ENCODE measurements around the gene PLB1.

Gene PLB1

GRCh38 chr2:28564346-28564745, 68.5 kb downstream of the PLB1 start:
- DNase-seq (ENCODE audit: low read depth), result no peak

GRCh38 chr2:28565033-28565432, 69.2 kb downstream of the PLB1 start:
- DNase-seq (ENCODE audit: low read depth), result no peak

DNA sequence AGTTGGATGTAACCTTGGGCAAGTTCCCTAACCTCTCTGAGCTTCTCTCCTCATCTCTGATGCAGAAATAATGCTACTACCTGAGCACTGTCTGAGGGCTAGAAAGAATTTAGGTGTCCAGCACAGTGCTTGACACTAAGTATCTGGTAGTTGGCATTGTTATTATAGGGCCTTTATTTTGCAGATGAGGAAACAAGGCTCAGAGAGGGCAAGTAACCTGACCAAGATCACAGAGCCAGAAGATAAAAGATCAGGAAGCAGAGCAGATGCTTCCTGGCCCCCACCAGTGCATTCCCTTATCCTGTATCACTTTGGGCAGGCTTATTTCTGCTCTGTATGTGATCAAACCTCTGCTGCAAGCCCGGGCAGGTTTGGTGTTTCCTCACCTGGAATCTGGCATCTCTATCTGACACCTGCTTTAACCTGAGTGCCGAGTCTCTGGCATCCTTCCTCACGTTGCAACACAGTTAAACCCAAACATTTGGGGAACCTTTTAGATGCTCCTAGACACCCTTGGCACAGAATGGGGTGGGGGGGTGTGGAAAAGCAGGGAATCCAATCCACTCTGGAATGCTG, 69.9 kb downstream of the PLB1 start:
- no peak for DNase-seq (ENCODE audit: low read depth)

- DNase-seq (ENCODE audit: low read depth), result peak; percentile 85
These were observed 70.7 kb downstream of the PLB1 start for GRCh38 chr2:28566521-28567041.

- DNase-seq (ENCODE audit: low read depth), result no peak
These were observed 71.2 kb downstream of the PLB1 start for GRCh38 chr2:28567061-28567471.

GRCh38 chr2:28568036-28568435, 72.2 kb downstream of the PLB1 start:
- DNase-seq (ENCODE audit: low read depth), result no peak

- DNase-seq (ENCODE audit: low read depth), result no peak
These were observed 72.7 kb downstream of the PLB1 start for GRCh38 chr2:28568533-28568932.

- DNase-seq (ENCODE audit: low read depth), result no peak
These were observed 74.6 kb downstream of the PLB1 start for GRCh38 chr2:28570431-28570830.

- no peak for DNase-seq (ENCODE audit: low read depth)
These were observed 80.9 kb downstream of the PLB1 start for GRCh38 chr2:28576714-28577113.

GRCh38 chr2:28577791-28578680, 82.2 kb downstream of the PLB1 start:
- DNase-seq (ENCODE audit: low read depth), result no peak

DNA sequence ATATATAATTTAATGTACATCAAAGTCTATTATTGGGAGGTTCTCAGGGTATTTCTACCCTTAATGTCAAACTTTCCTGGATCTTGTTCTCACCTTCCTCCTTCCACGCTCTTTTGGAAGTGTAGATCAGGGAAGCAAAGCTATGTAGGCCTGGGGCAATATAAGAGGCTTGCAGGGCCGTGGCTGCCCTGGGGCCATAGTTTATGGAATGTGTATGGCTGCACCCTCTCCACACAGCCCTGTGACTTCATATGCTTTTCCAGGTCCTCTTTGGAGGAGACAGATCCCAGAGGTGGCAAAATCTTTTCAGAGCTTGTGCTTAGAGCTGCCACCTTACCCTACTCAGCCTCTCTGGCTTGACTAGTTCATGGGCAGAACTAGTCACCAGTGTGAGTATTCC, 82.9 kb downstream of the PLB1 start:
- DNase-seq (ENCODE audit: low read depth), result no peak

GRCh38 chr2:28579606-28580005, 83.7 kb downstream of the PLB1 start:
- DNase-seq (ENCODE audit: low read depth), result no peak

DNA sequence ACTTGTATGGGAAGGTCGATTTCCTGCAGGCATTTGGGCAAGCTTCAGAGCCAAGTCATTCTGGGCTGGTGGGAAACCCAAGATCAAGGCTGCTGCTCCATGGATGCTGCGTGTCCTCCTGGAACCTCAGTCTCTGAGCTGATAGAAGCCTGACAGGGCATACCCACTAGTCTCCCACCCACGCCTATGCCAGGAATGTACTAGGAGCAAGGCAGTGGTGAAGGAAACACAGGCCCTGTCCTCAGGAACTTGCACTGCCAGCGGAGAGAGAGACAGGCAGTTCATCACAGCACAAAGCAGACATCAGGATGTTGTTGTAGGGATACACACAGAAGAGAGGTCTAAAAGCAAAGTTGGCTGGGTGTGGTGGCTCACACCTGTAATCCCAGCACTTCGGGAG, 84.2 kb downstream of the PLB1 start:
- DNase-seq (ENCODE audit: low read depth), result no peak

DNA sequence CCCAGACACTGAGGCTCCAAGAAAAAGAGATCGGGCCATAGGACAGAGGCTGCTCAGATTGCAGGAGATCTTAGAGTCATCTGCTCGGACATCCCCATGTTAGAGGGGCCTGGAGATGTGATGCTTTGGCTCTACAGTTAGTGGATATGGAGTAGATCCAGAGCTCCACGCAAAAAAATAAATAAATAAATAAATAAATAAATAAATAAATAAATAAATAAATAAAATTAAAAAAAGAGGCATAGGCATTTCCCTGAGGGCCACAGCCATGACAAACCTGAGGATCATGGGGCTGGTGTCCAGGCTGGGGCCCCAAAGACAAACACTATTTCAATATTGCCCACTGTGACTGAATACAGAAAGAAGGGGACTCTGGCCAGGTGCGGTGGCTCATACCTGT, 85.5 kb downstream of the PLB1 start:
- no peak for DNase-seq (ENCODE audit: low read depth)

DNA sequence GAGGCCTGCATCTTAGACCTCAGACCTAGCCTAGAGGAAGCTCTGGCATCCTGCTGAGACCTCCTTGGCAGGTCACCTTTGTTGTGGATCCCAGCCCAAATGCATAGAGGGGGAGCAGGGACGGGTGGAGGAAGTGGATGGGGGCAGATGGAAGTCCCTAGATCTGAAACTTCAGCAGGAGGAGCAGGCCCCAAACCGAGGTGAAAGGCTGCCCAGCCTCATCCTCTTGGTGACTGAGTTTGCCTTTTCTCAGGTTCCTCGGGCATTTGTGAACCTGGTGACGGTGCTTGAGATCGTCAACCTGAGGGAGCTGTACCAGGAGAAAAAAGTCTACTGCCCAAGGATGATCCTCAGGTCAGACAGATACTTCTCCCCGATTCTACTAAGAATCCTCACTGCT, 86.3 kb downstream of the PLB1 start:
- no peak for DNase-seq (ENCODE audit: low read depth)

DNA sequence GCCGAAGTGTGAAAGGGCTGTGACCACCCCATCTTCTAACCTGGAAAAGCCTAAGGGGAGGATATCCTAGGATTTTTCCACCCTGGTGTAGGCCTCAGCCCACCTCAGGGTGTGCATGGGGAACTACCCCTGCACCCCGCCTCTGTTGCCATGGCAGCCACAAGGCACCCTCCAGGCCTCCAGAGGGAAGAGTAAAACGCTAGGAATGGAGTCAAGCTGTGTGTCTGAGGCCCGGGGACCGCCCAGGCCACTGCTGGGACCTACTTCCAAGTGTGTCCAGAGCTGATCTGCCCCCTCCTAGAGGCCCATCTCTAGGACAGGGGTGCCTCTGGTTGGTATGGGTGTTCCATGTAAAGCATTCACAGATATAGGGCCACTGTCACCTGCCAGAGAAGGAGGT, 86.7 kb downstream of the PLB1 start:
- no peak for DNase-seq (ENCODE audit: low read depth)

- DNase-seq (ENCODE audit: low read depth), result no peak
These were observed 88.2 kb downstream of the PLB1 start for GRCh38 chr2:28583899-28584553.

DNA sequence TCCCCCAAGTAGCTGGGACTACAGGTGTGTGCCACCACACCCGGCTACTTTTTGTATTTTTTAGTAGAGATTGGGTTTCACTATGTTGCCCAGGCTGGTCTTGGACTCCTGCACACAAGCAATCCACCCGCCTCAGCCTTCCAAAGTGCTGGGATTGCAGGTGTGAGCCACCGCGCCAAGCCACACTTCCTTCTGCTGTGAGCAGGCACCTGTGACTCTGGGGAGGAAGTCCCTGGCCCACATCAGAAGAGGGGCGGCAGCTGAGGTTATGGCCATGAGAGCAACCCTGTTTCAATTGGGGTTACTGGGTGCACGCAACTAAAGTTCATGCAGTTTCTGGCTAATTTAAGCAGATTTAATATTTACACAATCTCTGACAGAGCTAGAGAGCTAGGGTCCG, 91.0 kb downstream of the PLB1 start:
- peak; percentile 54 for DNase-seq (ENCODE audit: low read depth)

GRCh38 chr2:28587526-28588291, 91.8 kb downstream of the PLB1 start:
- no peak for DNase-seq (ENCODE audit: low read depth)

GRCh38 chr2:28588292-28588670, 92.4 kb downstream of the PLB1 start:
- DNase-seq (ENCODE audit: low read depth), result no peak

DNA sequence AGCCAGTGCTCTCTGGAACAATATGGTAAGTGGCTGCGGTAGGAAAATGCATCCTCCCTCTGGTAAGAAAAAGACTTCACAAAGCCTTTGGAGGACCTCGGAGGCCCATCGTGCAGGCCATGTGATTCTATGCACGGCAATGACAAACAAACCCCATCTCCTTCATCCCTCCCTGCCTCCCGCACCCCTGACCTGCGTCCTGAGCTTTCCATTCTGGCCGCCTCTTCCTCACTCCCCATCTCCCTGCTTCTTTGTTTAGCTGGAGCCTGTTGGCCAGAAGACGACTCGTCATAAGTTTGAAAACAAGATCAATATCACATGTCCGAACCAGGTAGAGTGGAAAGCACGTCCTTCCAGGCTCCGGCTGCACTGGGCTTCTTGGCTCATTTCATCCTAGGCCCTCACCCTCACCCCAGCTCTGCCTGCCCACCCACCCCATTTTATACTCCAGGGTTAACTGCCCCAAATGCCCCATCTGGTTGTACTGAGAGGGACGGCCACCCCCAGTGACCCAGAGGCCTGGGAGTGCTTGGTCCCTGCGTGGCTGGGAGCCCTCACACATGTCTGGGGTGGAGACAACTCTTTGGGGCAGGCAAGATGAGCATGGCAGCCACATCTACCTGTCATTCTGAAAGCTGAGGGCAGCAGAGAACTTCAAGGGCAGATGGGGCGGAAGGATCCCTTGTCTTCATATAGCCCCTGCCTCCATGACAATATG, 94.0 kb downstream of the PLB1 start:
- no peak for DNase-seq (ENCODE audit: low read depth)
